Right lobe of liver (tissue), 6 donors: ENCODE results near the gene RSRC1. TPM values are rescaled to one million over a fixed set of nuclear protein-coding genes. Genes with fewer than 3 reads are reported as not detected.

Source experiments
- ATAC-seq, 4 donors: fragments of 200-7000 bp; cut with Tn5 transposase; one replicate each; pipeline ENCODE4 v1.9.1; 2020; ENCODE audit warnings: mild to moderate bottlenecking in 4 of 4, moderate library complexity in 4 of 4
- DNase-seq, 3 donors: peaks; one replicate each; pipeline ENCODE4 v3.0.0-alpha.2; 2020
- H3K27ac ChIP-seq, 3 donors: fragments of 200-600 bp; one replicate each; pipeline ENCODE4 v1.8.0; 2022
- H3K27me3 ChIP-seq, 2 donors: fragments of 200-600 bp; one replicate each; pipeline ENCODE4 v1.8.0; 2022
- H3K36me3 ChIP-seq, 4 donors: fragments of 200-600 bp; sonication (generic) in 1 of 4; one replicate each; pipeline versions ENCODE4 v1.5.1 to v1.8.0; 2017 to 2022; ENCODE audit warnings: control low read depth in 1 of 4
- H3K4me1 ChIP-seq, 4 donors: fragments of 200-600 bp; sonication (generic) in 1 of 4; one replicate each; pipeline versions ENCODE4 v1.5.1 to v1.8.0; 2017 to 2022; ENCODE audit warnings: control low read depth in 1 of 4
- H3K4me3 ChIP-seq, 3 donors: fragments of 200-600 bp; one replicate each; pipeline ENCODE4 v1.8.0; 2022
- H3K9me3 ChIP-seq, 4 donors: fragments of 200-600 bp; sonication (generic) in 1 of 4; one replicate each; pipeline versions ENCODE4 v1.5.1 to v1.8.0; 2017 to 2022; ENCODE audit warnings: control low read depth in 1 of 4
- CTCF ChIP-seq, 4 donors: fragments of 200-600 bp in 3 of 4; fragments of 450-650 bp in 1 of 4; IDR thresholded peaks; one replicate each; pipeline versions ENCODE4 v1.5.1 to v1.8.0; 2016 to 2022; ENCODE audit warnings: antibody characterized with exemption in 4 of 4, mild to moderate bottlenecking in 2 of 4
- POLR2A ChIP-seq: fragments of 450-650 bp; IDR thresholded peaks from one replicate; pipeline ENCODE4 v1.6.1; 2017; ENCODE audit warnings: antibody characterized with exemption, mild to moderate bottlenecking
- WGBS: methylation state at CpG from one replicate; pipeline ENCODE4 v1.1.6; 2018; ENCODE audit warnings: low coverage, low lambda C conversion rate; ENCODE audit not compliant: insufficient coverage; ENCODE audit errors: missing lambda C conversion rate; 5-methylcytosine and 5-hydroxymethylcytosine counted together
- intact Hi-C, 2 donors: fragments of 100-400 bp; cut with DNase I; formaldehyde crosslinking; loops; one replicate each; pipeline versions ENCODE4 v1.11.2 to v1.14.1; 2022
- total RNA-seq, 6 experiments: library from RNA; depleted of rRNA in 2 of 6; stranded (reverse); fragments of >200 nt in 2 of 6; fragmentation: NEBNext Ultra II Directional in 3 of 6; extraction: Animal tissue kit (Norgen Biotek cat#: 25700) in 3 of 6; gene quantifications; one replicate each; pipeline versions ENCODE4 v1.1.0 to v1.2.4, GENCODE V29; 2016 to 2023
- donor health status: DM: no; HTN: yes; CAD: no.
- donor health status: DM: no; HTN: no; CAD: no.
- donor health status: DM: no; HTN: no; CAD: no.
- donor health status: DM: no; HTN: yes; CAD: no.
- donor health status: DM: no; HTN: yes; CAD: no.

The RSRC1 gene
- total RNA-seq, 6 experiments from 2014 or later = 10.8 to 22.1 (median 11.7) TPM

- WGBS = 88% methylated on average over 6 of the region's 6 CpGs
- DNase-seq (no peak), ATAC-seq (no peak)
- Histone ChIP-seq H3K36me3 (no peaks in the 10 kb centered on the region), H3K4me1 (no peaks in the 10 kb centered on the region), H3K27ac (no peak overlapping the region), H3K4me3 (no peak overlapping the region), H3K27me3 (no peaks in the 10 kb centered on the region), H3K9me3 (no peaks in the 10 kb centered on the region)
- TF ChIP-seq CTCF (IDR thresholded peaks at IDR 0.05) = no peak
- no peak for TF ChIP-seq POLR2A
- intact Hi-C loops = no loop called here
Measured at GRCh38 chr3:158565076-158565475, 455.2 kb downstream of the RSRC1 start.

GRCh38 chr3:158568784-158569183, 458.9 kb downstream of the RSRC1 start:
- peaks cover 0 to 3% (median 0%) of the 10 kb centered on the region in 4 donors for H3K4me1 ChIP-seq
- H3K9me3 ChIP-seq = no peaks in the 10 kb centered on the region
- intact Hi-C loops = no loop called here
- H3K27me3 ChIP-seq = no peaks in the 10 kb centered on the region
- H3K36me3 ChIP-seq = no peaks in the 10 kb centered on the region
- no peak overlapping the region for H3K27ac ChIP-seq
- no peak for DNase-seq
- ATAC-seq = no peak
- H3K4me3 ChIP-seq = no peak overlapping the region
- TF ChIP-seq POLR2A = no peak
- TF ChIP-seq CTCF (IDR thresholded peaks at IDR 0.05) = no peak
- WGBS = 64% methylated on average over 3 of the region's 3 CpGs

GRCh38 chr3:158569794-158570193, 459.9 kb downstream of the RSRC1 start:
- no peak overlapping the region for H3K4me3 ChIP-seq
- H3K27ac ChIP-seq = no peak overlapping the region
- no peaks in the 10 kb centered on the region for H3K27me3 ChIP-seq
- peaks cover 0 to 3% (median 0%) of the 10 kb centered on the region in 4 donors for H3K4me1 ChIP-seq
- no peak for ATAC-seq
- DNase-seq = no peak
- no peaks in the 10 kb centered on the region for H3K36me3 ChIP-seq
- H3K9me3 ChIP-seq = no peaks in the 10 kb centered on the region
- intact Hi-C loops = no loop called here
- 50% methylated on average over 2 of the region's 3 CpGs for WGBS
- no peak for TF ChIP-seq CTCF (IDR thresholded peaks at IDR 0.05)
- TF ChIP-seq POLR2A = no peak

- WGBS = 6% methylated on average over 42 of the region's 51 CpGs
- ATAC-seq = peak; percentile 98 to 100 (median 100)
- peak; percentile 87 to 92 (median 90) for DNase-seq
- Histone ChIP-seq H3K4me1 (peaks cover 0 to 3% (median 0%) of the 10 kb centered on the region in 4 donors), H3K27me3 (no peaks in the 10 kb centered on the region), H3K9me3 (no peaks in the 10 kb centered on the region), H3K4me3 (peak within 1 kb of the TSS; percentile 26 to 48 (median 35)), H3K36me3 (no peaks in the 10 kb centered on the region), H3K27ac (no peak within 1 kb of the TSS)
- TF ChIP-seq POLR2A (peak; percentile 29), CTCF (IDR thresholded peaks at IDR 0.05) (no peak)
- intact Hi-C loops = no loop called here
Measured at GRCh38 chr3:158570999-158571702, 461.3 kb downstream of the RSRC1 start, which contains the start of gene MLF1. TSS of gene MLF1 (plus strand) at chr3:158571194. CDS start at chr3:158571301, 107 bp downstream.
